NCI-H146 treated with DMSO at 0.1 percent for 48 hours (cell line): ENCODE results near the gene ADORA1.

Experiments used
- DNase-seq: peaks from one replicate; lab custom pipeline; 2025; ENCODE audit not compliant: unreplicated experiment; lab: John Stamatoyannopoulos, UW

Gene ADORA1

DNA sequence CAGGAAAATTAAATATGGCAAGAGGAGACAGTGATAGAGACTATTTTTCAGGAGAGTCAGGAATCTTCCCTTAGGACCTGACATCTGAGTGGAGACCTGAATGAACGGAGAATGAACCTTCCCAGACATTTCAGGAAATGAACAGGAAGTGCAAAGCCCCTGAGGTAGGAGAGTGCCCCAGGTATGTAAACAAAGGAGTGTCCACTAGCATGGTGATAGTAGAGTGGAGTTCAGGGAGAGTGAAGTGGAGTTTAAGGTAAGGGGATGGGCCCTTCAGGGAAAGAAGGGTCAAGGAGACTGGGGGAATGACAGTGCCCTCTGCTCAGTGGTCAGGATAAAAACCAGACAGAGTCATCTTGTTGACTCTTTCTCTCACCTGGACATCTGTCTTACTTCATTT, 28.8 kb downstream of the ADORA1 start:
- DNase-seq, result no peak

DNA sequence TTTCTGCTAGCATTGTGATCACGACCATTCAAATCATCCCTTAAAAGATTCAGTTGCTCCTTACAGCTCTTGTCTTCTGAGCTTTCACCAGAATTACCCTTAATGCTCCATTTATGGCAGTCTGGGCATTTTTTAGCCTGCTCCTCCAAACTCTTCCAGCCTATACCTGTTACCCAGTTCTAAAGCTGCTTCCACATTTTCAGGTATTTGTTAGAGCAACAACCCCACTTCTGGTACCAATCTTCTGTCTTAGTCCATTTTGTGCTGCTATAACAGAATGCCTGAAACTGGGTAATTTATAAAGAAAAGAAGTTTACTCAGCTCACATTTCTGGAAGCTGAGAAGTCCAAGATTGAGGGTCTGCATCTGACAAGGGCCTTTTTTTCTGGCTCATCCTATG, 30.9 kb downstream of the ADORA1 start:
- no peak for DNase-seq

DNA sequence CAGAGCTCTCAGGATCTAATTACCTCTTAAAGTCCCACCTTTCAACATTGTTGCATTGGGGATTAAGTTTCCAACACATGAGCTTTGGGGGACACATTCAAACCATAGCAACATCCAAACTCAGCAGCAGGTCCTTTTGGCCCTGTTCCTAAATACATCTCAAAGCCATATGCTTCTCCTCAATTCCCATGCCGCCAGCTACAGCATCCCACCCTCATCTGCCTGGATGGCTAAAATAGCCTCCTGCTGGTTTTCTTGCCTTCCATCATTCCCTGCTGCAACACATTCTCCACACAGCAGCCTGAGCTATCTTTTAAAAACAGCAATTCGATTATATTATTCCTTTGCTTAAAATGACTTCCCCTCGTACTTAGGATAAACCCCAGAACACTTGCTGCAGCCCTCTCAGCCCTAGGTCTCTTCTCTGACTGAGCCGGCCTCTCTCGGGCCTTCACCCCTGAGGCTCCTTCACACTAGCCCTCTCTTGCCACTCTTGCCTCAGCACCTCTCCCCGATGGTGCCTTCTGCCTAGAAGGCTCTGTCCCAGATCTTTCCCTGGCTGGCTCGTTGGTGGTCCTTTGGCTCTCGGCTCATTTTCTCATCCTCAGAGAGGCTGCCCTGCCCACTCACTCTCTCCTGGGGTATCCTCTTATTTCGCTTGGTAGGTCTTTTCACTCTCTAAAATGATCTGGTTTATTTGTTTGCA, 31.6 kb downstream of the ADORA1 start:
- DNase-seq, result no peak

DNA sequence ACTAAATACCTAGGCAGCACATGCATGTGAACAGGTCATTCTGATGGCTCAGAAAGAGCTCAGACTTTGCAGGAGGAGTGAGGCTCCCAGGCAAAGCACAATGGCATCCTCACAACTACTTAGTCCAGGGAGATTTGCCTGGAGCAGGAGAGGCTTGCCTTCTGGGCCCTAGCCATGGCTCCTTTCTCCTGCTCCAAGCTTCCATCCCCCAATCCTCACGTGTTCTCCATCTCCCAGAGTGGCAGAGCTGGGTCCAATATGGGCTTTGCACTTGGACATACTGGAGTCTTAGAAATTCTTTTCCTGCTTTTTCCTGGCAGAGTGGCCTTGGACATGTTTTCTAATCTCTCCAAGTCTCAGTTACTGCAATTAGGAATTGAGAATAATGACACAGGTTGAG, 32.3 kb downstream of the ADORA1 start:
- no peak for DNase-seq

DNA sequence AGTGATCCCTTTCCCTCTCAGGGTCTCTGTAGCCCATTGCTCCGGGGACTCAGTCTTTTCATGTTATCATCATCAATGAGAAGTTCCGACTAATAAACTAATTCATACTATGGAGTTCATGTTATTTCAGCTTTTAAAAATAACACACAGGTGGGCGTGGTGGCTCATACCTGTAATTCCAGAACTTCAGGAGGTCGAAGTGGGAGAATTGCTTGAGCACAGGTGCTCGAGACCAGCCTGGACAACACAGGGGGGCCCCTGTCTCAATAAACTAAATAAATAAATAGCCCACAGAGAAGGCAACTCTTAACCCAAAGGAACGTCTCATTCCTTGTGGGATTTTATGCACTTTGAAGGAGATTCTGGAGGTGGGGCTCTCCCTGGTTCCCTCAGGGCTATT, 33.6 kb downstream of the ADORA1 start:
- no peak for DNase-seq

DNA sequence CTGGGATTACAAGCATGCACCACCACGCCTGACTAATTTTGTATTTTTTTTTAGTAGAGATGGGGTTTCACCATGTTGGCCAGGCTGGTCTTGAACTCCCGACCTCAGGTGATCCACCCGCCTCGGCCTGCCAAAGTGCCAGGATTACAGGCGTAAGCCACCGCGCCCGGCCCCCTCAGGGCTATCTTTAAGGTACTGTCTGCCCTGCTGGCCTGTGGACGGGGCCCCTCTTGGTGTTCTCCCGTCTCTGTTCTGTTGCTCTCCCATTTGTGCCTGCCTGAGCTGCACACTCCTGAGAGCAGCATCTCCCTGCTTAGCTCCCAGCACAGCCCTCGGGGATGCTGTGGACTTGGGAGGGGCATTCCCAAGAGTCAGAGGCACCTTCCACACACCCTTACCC, 34.2 kb downstream of the ADORA1 start:
- DNase-seq, result no peak

DNA sequence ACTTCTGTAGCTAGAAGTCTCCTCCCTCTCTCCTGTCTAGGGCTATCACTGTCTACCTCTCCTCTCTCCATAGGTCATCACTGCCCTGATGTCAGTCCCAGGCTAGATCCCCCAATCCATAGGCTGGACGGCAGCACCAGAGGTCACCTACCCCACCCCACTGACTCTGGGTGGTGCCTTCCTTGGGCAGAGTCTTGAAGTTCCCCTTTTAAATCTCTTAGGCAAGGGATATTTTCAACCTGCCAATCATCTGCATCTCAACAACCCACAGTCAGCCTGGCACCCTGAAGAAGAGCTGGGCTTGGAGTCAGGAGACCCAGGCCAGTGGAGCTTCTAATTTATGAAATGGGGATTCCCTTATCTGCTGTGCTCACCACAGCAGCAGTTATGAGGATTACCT, 34.9 kb downstream of the ADORA1 start:
- DNase-seq, result no peak

DNA sequence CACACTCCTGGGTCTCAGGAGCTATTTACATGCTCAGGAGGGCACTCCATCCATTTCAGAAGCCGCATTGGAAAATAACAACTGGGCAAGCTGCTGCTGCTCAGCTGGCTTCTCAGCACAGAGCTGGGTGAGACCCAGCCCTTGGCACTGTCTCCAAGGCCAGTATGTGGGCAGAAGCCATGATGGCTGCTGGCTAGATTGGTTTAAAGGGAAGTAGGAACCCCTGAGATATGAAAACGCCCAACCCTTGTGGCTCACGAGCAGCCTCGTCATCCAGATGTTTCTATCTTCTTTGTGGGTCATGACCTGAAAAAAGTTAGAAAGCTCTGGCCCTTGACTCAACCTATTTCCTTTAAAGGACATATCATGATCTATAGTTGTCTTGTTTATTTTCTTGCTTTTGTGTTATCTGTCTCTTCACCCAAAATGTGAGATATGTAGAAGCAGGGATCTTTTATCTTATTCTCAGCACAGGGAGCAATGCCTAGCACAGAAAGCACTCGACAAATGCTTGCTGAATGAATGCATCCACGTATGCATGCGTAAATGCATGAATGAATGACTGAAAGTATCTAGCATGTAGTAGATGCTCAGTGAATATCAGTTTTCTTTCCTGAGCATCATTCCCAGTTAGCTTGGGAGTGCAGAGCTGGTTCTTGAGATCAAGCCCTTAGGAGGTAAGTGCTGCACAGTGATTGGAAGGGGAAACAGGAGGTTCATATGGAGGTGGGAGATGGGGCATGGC, 36.5 kb downstream of the ADORA1 start:
- no peak for DNase-seq

DNA sequence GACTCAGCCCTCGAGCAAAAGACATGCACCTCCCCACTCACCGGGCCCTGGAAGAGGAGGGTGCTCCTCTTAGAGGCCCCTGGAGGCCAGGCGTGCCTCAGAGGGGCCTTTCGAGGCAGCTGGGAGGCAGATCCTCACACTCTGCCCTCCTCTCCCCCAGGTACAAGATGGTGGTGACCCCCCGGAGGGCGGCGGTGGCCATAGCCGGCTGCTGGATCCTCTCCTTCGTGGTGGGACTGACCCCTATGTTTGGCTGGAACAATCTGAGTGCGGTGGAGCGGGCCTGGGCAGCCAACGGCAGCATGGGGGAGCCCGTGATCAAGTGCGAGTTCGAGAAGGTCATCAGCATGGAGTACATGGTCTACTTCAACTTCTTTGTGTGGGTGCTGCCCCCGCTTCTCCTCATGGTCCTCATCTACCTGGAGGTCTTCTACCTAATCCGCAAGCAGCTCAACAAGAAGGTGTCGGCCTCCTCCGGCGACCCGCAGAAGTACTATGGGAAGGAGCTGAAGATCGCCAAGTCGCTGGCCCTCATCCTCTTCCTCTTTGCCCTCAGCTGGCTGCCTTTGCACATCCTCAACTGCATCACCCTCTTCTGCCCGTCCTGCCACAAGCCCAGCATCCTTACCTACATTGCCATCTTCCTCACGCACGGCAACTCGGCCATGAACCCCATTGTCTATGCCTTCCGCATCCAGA, 37.7 kb downstream of the ADORA1 start:
- no peak for DNase-seq

DNA sequence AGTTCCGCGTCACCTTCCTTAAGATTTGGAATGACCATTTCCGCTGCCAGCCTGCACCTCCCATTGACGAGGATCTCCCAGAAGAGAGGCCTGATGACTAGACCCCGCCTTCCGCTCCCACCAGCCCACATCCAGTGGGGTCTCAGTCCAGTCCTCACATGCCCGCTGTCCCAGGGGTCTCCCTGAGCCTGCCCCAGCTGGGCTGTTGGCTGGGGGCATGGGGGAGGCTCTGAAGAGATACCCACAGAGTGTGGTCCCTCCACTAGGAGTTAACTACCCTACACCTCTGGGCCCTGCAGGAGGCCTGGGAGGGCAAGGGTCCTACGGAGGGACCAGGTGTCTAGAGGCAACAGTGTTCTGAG, 38.3 kb downstream of the ADORA1 start:
- no peak for DNase-seq

DNA sequence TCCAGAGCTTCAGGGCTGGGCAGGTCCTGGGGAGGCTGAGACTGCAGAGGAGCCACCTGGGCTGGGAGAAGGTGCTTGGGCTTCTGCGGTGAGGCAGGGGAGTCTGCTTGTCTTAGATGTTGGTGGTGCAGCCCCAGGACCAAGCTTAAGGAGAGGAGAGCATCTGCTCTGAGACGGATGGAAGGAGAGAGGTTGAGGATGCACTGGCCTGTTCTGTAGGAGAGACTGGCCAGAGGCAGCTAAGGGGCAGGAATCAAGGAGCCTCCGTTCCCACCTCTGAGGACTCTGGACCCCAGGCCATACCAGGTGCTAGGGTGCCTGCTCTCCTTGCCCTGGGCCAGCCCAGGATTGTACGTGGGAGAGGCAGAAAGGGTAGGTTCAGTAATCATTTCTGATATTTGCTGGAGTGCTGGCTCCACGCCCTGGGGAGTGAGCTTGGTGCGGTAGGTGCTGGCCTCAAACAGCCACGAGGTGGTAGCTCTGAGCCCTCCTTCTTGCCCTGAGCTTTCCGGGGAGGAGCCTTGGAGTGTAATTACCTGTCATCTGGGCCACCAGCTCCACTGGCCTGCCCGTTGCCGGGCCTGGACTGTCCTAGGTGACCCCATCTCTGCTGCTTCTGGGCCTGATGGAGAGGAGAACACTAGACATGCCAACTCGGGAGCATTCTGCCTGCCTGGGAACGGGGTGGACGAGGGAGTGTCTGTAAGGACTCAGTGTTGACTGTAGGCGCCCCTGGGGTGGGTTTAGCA, 38.8 kb downstream of the ADORA1 start:
- DNase-seq, result peak; percentile 26

DNA sequence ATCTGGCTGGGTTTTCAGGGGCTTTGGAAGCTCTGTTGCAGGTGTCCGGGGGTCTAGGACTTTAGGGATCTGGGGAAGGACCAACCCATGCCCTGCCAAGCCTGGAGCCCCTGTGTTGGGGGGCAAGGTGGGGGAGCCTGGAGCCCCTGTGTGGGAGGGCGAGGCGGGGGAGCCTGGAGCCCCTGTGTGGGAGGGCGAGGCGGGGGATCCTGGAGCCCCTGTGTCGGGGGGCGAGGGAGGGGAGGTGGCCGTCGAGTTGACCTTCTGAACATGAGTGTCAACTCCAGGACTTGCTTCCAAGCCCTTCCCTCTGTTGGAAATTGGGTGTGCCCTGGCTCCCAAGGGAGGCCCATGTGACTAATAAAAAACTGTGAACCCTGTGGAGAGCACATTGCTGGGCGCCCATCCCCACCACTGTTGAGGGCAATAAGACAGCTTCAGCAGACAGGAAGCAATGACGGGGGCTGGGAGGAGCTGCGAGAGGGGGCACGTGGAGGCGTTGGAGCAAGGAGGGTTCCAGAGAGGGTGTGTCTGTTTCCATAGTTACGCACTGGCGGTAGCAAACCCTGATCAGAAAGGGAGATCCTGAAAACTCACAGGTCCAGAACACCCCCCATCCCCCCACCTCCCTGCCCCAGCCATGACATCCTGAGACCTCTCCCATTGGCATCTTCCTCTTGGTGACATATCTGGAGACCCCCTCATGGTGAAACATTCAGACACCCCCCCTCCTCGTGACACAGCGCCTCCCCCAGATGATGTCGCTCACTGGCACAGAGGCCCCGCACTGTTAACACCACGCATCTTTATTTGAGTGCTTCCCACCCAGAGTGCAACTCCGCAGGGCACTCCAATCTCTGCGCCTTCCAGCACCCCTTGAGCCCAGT, 39.7 kb downstream of the ADORA1 start:
- no peak for DNase-seq

DNA sequence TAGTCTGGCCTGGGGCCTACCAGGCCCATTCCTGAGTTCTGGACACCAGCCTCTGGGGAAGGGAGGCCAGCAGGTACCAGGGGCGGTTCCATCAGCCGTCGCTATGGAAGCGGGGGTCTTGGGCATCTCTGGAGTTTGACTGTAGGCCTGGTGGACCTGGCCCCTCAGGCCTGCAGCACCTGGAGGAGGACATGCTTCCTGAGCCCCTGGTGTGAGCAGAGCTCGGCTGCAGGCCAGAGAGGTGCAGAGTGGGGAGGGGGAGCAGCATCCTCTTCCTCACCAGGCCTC, 40.3 kb downstream of the ADORA1 start:
- DNase-seq, result no peak

DNA sequence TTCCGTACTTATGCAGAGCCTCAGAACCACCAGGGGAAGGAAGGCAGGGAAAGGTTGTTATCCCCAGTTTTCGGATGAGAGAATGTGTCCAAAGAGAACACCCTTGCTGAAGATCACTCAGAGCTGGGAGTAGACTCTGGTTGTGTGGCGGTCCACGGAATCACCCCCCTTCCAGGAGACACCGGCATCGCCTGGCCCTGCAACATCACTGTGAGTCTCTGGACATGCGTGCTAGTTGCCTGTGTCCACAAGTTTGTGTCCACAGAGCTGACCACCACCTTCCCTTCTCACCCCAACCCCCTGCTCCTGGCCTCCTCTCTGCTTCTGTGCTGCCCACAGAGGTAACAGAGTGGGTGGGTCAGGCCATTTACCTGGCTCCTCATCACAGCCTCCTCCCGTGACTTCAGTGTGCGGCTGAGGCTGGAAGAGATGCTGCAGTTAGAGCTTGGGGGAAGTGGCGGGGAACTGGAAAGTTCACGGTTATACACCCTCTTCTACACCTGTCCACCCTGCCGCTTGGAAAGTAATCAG, 40.8 kb downstream of the ADORA1 start:
- DNase-seq, result no peak

DNA sequence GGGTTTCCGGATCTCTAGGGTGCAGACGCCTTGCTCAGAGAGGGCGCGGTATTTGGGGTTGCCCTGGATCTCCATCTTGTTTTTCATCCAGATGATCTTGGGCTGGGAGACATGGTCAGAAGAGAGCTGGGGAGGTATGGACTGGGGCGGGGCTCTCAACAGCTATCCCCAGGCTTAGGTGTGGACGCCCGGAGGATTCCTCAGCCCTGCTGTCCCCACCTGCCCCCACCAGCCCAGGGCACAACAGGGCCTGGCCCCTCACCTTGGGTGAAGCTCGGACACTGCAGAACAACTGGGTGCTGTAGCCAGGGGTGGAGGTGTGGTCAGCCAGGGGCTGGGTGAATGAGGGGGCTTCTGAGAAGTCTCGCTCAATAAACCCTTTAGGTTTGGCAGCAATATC, 41.5 kb downstream of the ADORA1 start:
- no peak for DNase-seq

DNA sequence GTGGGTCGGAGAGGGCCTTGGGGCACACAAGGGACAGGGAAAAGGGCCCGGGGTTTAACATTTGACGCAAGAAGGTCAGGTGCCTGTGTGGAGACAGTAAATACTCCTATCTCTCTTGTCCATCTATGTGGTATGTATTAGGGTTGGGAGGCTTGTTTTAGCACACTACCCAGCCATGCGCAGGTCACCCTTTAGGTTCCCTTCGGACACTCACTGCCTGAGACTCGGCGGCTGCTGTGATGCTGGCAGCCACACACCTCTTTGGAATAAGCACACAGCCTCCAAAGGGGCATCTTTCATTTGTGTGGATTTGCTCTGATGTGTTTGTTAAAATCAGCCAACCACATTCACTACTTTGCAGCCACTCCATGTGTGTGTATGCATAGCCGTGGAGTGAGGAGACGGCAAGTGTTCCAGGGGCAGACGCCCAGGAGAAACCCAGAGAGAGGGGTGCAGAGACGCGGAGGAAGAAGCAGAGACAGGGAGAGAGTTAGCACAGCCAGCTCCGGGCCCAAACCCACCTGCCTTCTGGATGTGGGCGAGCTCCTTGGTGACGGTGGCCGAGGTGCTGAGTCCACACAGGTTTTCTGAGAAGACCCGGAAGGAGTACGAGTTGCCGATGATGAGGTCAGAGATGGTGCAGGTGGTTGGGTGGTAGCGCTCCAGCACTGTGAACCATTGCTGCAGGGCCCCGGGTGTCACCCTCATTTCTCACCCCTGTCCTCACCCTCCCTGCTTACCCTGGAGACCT, 42.4 kb downstream of the ADORA1 start:
- no peak for DNase-seq

DNA sequence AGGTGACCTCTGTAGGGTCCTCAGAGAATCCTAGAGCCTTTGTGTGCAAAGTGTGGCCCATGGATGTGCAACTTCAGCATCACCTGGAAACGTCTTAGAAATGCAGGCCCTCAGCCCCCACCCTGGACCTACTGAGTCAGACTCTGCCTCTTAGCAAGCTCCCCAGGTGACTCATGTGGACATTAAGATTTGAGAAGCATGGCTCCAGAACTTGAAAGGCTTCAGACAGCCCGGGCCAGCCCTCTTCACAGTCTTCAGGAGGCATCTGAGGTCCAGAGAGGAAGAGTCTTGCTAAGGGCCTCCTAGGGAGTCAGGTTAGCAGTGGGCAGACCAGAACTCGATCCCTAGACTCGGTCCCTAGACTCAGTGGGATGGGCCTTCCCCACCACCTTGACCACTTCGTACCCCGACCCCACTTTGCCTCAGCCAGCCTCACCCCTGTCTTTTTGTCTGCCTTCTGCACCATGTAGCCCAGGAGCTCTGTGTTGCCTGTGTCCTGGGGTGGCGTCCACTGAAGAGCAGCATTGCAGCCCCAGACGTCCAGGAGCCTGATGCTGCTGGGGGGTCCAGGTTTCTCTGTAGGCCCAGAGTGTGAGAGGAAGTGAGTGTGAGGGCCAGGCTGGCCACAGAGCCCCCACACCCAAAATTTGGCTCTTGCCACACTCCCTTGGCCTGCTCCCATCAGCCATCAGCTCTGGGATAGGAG, 43.3 kb downstream of the ADORA1 start:
- no peak for DNase-seq

DNA sequence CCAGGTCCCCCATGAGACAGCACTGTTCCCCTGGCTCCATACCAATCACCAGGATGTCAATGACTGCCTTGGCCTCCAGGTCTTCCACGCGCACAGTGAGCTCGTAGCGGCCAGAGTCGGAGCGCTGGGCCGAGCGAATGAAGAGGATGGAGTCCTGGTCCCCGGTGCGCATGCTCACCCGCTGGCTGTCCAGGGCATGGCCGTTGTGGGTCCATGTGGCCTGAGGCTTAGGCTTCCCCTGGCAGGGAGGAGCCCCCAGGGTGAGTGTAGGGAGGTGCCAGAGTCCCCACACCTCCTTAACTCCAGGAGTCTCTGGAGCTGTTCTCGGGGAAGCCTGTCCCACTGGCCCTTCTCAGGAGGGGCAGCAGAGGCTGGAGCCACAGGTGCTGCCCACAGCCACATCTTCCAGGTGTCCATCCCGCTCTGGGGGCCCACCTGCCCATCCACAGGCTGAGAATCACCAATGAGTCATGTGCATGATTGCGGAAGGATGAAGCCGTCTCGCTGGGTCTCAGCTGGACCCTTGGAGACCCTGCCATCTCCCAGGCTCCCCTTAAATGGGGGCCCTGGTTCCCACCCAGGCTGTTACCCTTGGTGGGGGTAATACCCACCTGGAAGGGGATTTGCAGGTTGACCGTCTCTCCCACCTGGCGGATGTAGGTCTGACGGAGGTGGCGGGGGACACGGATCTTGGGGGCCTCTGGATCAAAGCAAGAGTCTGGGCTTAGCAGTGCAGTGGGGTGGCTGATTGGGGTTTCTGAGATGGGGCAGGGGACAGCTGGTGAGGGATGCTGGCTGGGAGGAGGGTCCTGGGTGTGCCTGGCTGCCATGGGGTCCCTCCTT, 44.0 kb downstream of the ADORA1 start:
- no peak for DNase-seq
